GM19043 (cell line): ENCODE data around the gene TUBA4B.
A peak's percentile ranks its signal among the peaks of the same experiment; 100 is the strongest.
"Not testable (repeated sequence)": the region's sequence is repeated elsewhere in the genome, so short reads cannot be mapped to it uniquely, and the experiment has no call there.

Experiments
- ATAC-seq: cut with Tn5 transposase; IDR thresholded peaks from one replicate; pipeline ENCODE4 v1.9.1; 2021; ENCODE audit warnings: low read depth; ENCODE audit not compliant: unreplicated experiment

Gene TUBA4B

DNA sequence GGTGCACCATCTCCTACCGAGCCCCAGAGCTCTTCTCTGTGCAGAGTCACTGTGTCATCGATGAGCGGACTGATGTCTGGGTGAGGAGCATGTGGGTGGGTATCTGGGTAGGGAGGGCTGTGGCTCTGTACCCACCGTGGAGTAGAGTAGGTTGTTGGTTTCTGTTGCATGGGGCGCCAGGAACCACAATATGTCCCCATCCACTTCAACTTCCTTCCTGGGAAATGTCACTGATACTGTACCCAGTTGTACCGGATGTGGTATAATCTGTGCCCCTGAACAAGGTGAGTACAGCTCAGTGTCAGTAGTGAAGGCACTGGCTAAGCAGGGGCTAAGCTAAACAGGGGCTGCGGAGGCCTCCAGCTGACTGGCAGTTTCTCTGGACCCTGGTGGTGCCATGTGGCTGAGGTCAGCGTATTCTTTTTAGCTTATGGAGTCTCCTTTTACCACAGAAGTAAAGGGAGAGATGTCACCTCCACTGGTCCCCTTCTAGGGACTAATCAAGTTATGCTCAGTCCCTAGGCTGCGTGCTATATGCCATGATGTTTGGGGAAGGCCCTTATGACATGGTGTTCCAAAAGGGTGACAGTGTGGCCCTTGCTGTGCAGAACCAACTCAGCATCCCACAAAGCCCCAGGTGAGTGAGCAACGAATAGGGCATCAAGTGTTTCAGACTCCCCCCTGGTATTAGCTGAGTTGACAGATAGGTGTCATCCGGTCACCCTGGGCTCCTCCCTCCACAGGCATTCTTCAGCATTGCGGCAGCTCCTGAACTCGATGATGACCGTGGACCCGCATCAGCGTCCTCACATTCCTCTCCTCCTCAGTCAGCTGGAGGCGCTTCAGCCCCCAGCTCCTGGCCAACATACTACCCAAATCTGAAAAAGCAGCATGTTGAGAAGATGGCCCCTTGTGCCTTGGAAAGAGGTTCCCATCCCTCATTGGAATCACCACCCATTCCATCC, 5.1 kb upstream of the TUBA4B start:
- ATAC-seq, result no peak

DNA sequence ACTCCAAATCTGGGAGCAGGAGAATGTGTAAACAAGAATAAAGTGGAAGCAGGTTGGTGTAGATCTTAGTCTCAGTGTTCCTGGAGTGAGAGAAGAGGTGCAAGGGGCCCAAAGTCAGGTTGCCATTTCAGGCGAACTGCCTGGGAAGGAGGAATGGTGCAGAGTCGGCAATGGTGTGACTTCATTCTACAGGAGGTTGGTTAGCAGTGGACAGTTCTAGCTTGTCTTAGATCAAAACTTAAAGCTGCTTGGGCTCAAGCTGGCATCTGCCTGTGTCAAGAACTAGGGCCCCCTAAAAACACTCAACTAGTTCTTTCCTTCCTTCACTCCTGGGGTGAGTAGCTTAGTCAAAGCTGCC, 4.2 kb upstream of the TUBA4B start:
- ATAC-seq, result no peak

DNA sequence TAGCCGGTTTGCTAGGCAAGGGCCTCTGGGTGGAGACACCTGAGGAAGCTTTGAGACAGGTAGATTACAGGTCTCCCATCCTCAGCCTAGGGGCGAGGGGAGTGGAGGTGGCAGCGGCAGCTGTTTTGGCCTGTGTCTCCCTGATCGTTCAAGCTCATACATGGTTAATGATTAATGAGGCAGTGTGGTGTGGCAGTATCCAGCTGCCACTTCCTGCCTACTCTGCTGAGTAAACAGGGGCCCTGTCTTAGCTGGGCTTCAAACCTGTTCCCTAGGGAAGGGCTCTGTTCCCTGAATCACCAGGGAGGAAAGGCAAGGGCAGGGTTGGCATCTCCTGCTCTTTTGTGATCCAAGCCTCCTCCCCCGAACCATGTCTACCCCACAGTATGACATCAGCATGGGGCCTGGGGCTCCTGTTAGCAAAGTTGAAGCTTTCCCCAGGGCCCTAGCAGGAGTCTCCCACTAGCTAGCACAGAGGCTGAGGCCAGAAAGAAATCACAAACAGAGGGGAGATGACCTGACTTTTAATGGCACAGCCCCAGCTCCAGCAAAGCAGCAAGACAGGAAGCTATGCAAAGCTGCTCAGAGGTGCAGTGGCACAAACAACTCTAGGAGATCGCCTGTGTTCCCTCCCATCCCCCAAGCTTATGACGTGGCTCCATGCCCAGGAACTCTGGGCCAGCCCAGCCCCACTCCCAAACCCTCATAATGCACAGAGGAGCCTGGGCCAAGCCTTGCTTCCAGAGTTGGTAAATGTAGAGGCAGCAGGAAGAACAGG, 3.7 kb upstream of the TUBA4B start:
- ATAC-seq, result peak; percentile 41

DNA sequence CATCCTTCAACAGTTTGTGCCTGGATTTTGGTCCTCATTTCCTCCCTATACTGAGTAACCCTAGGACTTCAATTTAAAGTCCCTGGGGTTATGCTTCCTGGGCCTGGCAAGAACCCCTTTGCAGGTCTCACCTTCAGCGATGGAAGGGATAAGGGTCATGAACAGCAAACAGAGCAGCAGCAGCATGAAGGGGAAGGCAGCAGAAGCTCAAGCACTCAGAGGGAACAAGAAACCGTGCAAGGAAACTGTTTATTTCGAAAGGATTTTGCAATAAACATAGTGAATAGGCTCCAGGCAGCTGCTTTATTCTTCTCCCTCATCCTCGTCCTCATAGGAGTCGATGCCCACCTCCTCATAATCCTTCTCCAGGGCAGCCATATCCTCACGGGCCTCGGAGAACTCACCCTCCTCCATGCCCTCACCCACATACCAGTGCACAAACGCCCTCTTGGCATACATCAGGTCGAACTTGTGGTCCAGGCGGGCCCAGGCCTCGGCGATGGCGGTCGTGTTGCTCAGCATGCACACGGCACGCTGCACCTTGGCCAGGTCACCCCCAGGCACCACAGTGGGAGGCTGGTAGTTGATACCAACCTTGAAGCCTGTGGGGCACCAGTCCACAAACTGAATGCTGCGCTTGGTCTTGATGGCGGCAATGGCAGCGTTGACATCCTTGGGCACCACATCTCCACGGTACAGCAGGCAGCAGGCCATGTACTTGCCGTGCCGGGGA, 2.8 kb upstream of the TUBA4B start:
- no peak for ATAC-seq

DNA sequence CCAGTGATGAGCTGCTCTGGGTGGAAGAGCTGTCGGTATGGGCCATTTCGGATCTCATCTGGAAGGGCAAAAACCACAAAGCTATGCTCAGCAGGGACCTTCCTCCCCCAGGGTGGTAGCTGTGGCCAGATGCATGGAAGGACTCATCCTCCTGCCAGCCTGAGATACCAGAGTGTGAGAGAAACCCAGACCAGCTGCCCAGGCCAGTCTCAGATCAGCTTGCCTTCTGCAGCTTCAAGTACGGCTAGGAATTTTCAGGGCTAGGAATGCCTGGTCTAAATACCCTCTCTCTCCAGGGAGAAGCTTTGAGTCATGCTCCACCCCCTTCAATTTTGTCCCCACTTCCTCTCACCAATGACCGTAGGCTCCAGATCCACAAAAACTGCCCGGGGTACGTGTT, 1.4 kb upstream of the TUBA4B start:
- no peak for ATAC-seq

DNA sequence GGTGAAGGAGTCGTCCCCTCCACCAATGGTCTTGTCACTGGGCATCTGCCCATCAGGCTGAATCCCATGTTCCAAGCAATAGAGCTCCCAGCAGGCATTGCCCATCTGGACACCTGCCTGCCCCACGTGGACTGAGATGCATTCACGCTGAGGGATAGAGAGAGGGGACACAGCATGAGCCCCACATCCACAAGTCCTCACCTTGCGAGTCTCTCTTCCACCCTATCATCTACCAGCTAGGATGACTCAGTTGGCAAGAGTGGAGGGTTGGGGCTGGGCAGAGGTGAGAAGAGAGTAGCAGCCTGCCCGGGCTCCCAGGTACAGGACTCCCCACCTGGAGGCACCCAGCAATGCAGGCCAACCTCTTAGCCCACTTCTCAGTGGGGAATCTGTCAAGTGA, 959 bp upstream of the TUBA4B start:
- no peak for ATAC-seq

DNA sequence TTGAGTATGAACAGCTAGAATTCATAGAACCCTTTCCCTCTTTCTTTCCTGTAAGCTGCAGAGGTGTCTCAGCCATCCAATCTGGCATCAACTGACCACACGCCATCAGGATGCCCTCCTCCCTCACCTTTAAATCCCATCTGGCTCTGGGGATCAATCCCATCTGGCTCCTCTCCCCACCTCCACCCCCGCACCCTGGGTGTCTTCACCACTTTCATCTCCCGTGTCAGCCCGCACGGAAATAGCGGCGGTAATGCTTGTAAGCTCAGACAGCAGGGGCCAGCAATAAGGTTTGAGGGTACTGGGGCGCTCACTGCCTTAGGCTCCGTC, 508 bp upstream of the TUBA4B start:
- no peak for ATAC-seq

DNA sequence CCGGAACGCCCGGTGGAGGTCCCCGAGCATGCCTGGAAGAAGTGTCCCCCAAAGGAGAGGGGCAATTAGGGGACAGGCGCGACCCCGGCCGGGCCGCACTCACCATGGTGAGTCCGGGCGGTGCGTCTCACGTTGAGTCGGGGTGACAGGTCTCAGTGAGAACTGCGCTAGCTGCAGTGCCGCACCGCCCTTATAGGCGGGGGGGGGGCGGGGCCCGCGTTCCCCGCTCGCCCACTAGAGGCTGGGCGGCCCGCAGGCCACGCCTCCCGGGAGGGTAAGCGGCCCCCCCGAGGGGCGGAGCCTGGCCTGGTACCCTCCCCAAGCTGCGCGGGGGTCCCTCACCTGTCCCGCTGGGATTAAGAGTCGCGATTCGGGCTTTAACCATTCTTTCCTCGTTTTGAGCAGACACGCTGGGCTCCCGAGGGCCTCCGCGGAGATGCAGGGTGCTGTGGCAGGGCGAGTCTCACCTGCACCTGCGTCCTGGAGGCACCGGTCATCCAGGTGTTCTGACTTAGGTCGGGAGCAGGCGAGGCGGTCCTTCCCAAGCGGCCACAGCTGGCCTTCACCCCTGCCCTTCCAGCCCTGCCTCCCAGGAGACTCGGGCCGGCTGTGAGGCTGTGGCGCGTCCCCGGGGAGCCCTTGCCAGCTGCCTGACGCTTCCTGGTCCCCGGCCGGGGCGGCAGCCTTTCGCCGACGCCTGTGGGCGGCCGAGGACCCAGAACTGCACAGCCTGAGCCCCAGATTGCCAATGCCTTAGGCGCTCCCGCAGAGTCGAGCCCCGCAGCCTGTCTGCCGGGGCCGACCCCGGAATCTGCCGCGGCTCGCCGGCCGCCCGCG, 928 bp downstream of the TUBA4B start, which contains the start of gene TUBA4A:
TUBA4A (minus strand) TSS at position 166 of the 837 bp plus-strand sequence; CDS start at position 106, 60 bp downstream.
- ATAC-seq, result peak; percentile 40

DNA sequence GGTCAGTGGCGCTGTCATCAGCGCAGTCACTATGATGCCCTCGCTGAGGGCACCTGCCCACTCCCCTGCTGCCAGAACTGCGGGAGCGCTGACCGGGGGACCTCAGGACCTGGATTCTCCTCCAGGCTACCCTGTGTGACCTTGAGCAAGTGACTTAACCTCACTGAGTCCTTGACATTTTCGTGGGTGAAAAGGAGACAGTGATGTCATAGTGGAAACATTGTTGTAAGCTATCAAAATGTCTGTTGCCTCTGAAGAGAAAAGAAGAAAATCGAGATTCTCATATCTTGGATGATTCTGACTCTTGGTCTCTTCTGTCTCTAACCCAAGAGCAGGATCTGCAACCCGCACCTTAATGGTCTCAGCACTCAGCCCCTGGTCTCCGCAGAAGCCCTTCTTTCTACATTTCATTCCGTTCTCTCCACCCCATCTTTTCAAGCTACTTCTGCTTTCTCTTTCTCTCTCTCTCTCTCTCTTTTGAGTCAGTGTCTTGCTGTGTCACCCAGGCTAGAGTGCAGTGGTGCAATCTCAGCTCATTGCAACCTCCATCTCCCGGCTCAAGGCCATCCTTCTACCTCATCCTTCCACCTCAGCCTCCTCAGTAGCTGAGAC, 1.7 kb downstream of the TUBA4B start:
- peak; percentile 32 for ATAC-seq

DNA sequence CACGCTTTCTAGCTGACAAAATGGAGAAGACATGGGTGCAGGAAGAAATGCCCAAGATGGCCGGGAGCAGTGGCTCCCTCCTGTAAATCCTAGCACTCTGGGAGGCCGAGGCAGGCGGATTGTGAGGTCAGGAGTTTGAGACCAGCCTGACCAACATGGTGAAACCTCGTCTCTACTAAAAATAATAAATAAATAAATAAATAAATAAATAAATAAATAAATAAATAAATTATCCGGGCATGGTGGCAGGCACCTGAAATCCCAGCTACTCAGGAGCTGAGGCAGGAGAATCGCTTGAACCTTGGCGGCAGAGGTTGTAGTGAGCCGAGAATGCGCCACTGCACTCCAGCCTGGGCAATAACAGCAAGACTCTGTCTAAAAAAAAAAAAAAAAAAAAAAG, 5.9 kb downstream of the TUBA4B start:
- not testable (repeated sequence) for ATAC-seq

DNA sequence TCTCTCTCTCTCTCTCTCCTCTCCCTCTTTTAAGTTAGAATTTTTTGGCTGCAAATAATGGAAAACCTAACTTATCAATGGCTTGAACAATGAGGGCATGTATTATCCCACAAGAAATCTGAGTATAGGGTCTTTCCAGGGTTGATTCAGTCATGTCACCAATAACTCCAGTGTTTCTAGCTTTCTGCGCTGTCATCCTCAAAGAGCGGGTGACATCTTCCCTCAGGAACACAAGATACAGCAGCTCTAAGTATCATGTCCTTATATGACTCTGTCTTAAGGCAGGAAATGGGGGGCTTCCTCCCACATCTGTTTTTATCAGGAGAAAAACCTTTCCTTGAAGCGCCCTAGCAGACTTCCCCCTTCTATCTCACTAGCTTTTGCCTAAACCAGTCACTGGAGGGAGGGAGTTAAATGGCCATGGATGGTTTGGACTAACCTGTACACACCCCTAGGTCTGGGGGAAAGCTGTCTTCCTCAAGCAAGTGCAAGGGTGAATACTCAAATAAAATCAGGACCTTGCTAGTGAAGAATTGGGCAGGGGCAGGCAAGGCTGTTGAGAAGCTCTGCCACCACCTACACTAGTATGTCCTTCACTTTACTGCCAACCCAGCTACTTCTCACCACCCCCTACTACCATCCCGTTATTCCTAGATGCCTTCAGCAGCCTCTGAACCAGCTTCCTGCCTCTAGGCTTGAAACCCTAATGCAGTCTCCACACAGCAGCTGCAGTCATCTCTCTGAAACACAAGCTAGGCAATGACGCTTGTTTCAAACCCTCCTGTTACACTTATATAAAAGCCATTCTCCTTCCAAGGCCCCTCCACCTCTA, 8.2 kb downstream of the TUBA4B start:
- ATAC-seq, result no peak

DNA sequence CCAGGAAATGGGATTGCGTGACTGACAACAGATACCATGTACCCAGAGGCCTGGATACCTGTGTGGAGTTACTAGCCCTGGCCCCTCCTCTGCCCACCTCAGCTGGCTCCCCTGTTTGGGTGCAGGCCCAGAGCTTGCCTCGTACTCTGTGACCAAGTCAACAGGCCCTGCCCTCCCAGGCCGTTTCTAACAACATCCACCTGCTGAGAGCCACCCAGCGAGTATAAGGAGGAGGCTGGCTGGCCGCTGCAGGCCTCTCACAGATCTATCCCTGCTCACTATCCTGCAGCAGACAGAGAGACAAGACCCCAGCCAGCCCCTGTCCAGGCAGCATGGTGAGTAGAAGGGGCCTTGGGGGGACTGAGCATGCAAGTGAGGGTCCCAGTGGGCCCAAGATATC, 13.2 kb downstream of the TUBA4B start:
- no peak for ATAC-seq

DNA sequence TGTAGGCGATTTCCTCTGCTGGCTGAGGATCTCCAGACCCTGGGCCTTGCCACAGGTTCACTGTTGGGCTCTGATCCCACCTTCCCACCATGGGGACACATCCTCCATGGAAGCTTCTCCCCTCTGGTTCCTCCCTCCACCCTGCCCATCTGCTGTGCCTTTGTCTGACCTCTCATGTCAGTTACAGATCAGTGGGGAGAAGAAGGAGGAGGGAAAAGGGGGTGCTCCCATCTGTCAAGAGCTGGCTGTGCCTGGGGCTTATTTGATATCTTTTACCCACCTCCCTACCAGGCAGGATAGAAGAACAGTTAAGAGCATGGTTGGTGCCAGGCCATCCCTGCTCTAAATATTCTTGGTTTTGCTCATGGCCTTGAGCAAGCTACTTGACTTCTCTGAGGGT, 13.8 kb downstream of the TUBA4B start:
- no peak for ATAC-seq

DNA sequence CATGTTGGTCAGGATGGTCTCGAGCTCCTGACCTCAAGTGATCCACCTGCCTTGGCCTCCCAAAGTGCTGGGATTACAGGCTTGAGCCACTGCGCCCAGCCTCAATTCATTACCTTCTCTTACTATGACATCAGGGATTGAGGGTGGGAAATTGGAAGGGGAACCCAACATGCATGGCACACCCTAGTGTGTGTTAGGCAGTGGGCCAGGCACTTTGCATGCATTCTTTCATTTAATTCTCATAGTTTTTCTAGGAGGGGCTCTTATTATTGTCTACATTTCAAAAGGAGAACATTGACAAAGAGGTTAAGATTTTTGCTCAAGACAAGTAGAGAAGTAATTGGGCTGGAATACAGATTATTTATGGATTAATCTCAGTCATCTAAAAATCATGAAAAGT, 15.3 kb downstream of the TUBA4B start:
- no peak for ATAC-seq

DNA sequence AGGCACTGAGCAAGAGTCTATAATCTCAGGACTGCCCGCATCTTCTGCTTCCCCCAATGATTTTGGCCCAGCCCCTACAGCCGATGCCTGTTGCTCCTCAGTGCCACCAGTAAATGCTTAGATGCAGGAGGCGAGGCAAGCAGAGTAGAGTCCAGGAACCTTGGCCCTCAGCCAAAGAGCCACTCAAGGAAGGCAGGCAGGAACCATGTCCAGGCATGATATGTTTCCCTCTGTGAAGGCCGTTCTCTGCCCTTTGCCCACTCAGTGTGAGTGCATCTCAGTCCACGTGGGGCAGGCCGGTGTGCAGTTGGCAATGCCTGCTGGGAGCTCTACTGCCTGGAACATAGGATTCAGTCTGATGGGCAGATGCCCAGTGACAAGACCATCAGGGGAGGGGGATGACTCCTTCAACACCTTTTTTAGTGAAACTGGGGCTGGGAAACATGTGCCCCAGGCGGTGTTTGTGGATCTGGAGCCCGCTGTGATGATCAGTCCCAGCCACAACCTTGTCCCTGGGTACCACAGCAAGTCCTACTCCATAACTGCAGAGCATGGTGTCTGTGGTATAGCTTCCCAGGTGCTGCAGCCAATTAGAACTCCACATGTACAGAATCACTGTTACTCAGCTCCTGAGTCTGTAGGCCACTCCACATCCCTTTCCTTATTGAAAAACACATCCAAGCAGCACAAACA, 16.5 kb downstream of the TUBA4B start:
- ATAC-seq, result no peak

DNA sequence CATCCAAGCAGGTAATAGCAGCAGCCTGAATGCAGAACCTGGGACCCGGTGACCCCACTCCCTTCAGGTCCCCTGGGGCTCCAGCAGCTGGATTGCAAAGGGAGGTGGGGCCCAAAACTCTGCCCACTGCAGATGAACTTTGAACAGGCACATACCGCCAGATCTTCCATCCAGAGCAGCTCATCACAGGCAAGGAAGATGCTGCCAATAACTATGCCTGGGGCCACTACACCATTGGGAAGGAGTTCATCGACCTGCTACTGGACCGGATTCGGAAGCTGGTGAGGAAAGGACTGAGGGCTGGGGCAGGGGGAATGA, 17.0 kb downstream of the TUBA4B start:
- no peak for ATAC-seq

DNA sequence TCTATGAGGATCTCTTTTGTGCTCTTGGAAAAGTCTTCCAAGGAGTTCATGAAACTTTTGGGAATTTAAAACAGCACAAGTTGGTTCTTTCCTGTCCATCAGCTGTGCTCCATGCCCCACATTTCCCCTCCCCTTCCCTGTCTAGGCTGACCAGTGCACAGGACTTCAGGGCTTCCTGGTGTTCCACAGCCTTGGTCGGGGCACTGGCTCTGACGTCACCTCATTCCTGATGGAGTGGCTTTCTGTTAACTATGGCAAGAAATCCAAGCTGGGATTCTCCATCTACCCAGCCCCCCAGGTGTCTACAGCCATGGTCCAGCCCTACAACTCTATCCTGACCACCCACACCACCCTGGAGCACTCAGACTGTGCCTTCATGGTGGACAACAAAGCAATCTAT, 18.0 kb downstream of the TUBA4B start:
- ATAC-seq, result no peak

DNA sequence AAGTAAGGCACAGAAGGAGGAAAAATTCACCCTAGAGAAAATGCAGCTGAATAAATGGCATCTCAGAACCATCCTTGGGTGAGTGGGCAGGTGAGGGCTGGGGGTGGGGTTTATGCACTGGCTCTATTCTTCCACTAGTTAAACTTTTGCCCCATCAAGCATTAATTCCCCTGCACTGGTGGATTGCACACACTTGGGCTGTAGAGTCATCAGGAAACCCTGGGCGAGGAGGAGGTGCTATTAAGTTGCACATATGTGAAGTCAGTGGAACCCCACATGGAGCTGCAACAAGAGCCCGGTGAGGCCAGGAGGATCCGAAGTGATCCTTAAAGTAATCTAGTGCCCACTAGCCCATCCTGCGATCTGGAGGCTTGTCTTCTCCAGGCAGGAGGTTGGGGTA, 19.3 kb downstream of the TUBA4B start:
- ATAC-seq, result no peak

DNA sequence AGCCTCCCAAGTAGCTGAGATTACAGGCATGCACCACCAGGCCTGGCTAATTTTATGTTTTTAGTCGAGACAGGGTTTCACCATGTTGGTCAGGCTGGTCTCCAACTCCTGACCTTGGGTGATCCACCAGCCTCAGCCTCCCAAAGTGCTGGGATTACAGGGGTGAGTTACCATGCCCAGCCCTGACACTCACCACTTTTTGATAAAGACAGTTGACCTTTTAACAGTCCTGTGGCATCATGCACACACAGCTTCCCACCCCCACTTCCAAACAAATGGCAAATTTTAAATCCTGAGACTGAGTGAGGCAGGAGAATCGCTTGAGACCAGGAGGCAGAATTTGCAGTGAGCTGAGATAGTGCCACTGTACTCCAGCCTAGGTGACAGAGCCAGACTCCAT, 20.0 kb downstream of the TUBA4B start:
- no peak for ATAC-seq
